Measurements from ENCODE around the gene SNTG2. TPM values are rescaled to one million over a fixed set of nuclear protein-coding genes. Genes with fewer than 3 reads are reported as not detected.

SNTG2 gene
- total and polyA plus RNA-seq, 2 of the 13 experiments (the other 11 are each of a cell fraction or from before 2014, with no cell fraction given), result not detected

DNA sequence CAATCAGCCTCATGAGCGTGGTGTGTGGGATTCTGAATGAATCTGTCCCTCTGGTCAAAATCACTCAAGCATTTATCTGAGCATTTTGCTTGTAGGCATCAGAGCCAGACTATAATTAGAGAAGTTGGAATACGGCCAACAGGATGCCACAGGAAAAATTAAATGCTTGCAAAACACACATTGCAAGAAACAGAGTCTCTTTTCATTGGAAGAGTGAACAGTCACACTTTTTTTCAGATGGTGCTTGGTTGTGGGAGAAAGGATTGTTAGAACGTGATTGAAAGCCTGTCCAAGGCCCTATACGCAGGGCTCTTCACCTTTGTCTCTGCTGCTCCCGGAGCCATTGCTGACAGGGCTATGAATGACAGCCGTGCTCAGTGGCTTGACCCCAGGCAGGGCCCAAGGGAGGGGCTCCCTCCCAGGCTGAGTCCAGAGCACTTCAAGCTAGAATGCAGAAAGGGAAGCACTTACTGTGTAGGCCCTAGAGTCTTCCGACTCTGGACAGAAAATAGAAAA, 59.8 kb downstream of the SNTG2 start:
- no peaks in the 10 kb centered on the region for H3K79me2 ChIP-seq (ENCODE audit: insufficient read depth, low read length)
- CTCF ChIA-PET (ENCODE audit: low intra/inter-chr PET ratio, low total read pairs), result no interaction called here
- no peaks in the 10 kb centered on the region for H3K9me3 ChIP-seq (ENCODE audit: low read length)
- no peak overlapping the region for H2AFZ ChIP-seq (ENCODE audit: low read length)
- H3K36me3 ChIP-seq (replicated peaks in 1 of 2; ENCODE audit: control insufficient read depth in 1 of 2, insufficient read depth in 2 of 2, low read length in 2 of 2), result no peaks in the 10 kb centered on the region
- H3K9ac ChIP-seq (ENCODE audit: insufficient read depth, low read depth, low read length), result no peak overlapping the region
- in situ Hi-C loops (cut with HindIII; ENCODE audit: extremely low pct_ligation_motif_present, low pct_unique_long_range_greater_than_20kb), result no loop called here
- TF ChIP-seq AGO2 (optimal IDR thresholded peaks at IDR 0.05; ENCODE audit: low read depth, low read length) (no peak), EEA1 (CRISPR knock-in tag; IDR thresholded peaks at IDR 0.05; ENCODE audit: borderline replicate concordance) (no peak), ZSCAN12 (CRISPR knock-in tag; IDR thresholded peaks at IDR 0.05) (no peak), ZNF605 (CRISPR knock-in tag; IDR thresholded peaks at IDR 0.05) (no peak), FOXK2 (IDR thresholded peaks at IDR 0.05) (no peak), ZEB1 (IDR thresholded peaks at IDR 0.05; ENCODE audit: insufficient replicate concordance, low read depth) (no peak), SRSF4 (IDR thresholded peaks at IDR 0.05; ENCODE audit: low read depth, low read length, poor library complexity, severe bottlenecking) (no peak), DNMT3B (CRISPR knock-in tag; conservative IDR thresholded peaks at IDR 0.05) (no peak), ZNF720 (CRISPR knock-in tag; IDR thresholded peaks at IDR 0.05) (no peak)
- TF ChIP-seq, protein P1, sequence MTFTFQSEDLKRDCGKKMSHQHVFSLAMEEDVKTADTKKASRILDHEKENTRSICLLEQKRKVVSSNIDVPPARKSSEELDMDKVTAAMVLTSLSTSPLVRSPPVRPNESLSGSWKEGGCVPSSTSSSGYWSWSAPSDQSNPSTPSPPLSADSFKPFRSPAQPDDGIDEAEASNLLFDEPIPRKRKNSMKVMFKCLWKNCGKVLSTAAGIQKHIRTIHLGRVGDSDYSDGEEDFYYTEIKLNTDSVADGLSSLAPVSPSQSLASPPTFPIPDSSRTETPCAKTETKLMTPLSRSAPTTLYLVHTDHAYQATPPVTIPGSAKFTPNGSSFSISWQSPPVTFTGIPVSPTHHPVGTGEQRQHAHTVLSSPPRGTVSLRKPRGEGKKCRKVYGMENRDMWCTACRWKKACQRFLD (CRISPR knock-in tag; IDR thresholded peaks at IDR 0.05; ENCODE audit: borderline replicate concordance), result no peak
- TF ChIP-seq, protein P2, sequence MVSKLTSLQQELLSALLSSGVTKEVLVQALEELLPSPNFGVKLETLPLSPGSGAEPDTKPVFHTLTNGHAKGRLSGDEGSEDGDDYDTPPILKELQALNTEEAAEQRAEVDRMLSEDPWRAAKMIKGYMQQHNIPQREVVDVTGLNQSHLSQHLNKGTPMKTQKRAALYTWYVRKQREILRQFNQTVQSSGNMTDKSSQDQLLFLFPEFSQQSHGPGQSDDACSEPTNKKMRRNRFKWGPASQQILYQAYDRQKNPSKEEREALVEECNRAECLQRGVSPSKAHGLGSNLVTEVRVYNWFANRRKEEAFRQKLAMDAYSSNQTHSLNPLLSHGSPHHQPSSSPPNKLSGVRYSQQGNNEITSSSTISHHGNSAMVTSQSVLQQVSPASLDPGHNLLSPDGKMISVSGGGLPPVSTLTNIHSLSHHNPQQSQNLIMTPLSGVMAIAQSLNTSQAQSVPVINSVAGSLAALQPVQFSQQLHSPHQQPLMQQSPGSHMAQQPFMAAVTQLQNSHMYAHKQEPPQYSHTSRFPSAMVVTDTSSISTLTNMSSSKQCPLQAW (CRISPR knock-in tag; IDR thresholded peaks at IDR 0.05), result no peak
- no peak for FAIRE-seq
- DNase-seq (ENCODE audit: low spot score), result no peak
- 18% methylated on average over 7 of the region's 7 CpGs for WGBS (ENCODE audit: low lambda C conversion rate)
- POLR2A ChIA-PET, result no interaction called here
- no peak for ATAC-seq
- no peak overlapping the region for H3K27ac ChIP-seq (ENCODE audit: extremely low read length, insufficient read depth, low read length)
- H4K20me1 ChIP-seq (ENCODE audit: insufficient read depth, low read length), result no peaks in the 10 kb centered on the region
- BruUV-seq (replicated peaks), result no TSS peak
- H3K4me2 ChIP-seq (ENCODE audit: low read depth, low read length), result no peak overlapping the region
- peaks cover 0 to 8% of the 10 kb centered on the region in 2 experiments; a peak in 1 of 5 replicates for H3K27me3 ChIP-seq (ENCODE audit: control insufficient read depth in 1 of 2, insufficient read depth in 2 of 2, low read length in 2 of 2)
- no peak overlapping the region for H3K4me3 ChIP-seq (replicated peaks in 1 of 3; ENCODE audit: insufficient read depth in 1 of 3, low read depth in 2 of 3, low read length in 3 of 3)
- no peaks in the 10 kb centered on the region for H3K4me1 ChIP-seq (ENCODE audit: insufficient read depth, low read length)
- intact Hi-C loops (cut with micrococcal nuclease; ENCODE audit: unreplicated experiment), result no loop called here
